A549 (cell line): Measurements from ENCODE around the gene SERINC5. TPM values are rescaled to one million over a fixed set of nuclear protein-coding genes. Genes with fewer than 3 reads are reported as not detected.

Source experiments
- ATAC-seq, 2 experiments: fragments of 200-7000 bp in 1 of 2; fragments of >200 bp in 1 of 2; cut with Nextera tagmentation in 1 of 2; cut with Tn5 transposase in 1 of 2; 3 replicates each; pipeline versions ENCODE4 v1.8.0 to v1.9.1; 2018 to 2020; ENCODE audit warnings: mild to moderate bottlenecking in 1 of 2, moderate library complexity in 1 of 2
- CTCF ChIA-PET: fragments of 300-600 bp; sonication (Branson Sonifier 250); formaldehyde crosslinking; extraction: SDS; loops from one replicate; lab custom pipeline; 2021; ENCODE audit warnings: antibody characterized with exemption, inconsistent platforms; lab: Yijun Ruan, JAX
- POLR2A ChIA-PET: fragments of 350-600 bp; formaldehyde crosslinking; extraction: SDS; loops from one replicate; lab custom pipeline; 2021; ENCODE audit warnings: antibody characterized with exemption, inconsistent platforms; lab: Yijun Ruan, JAX
- DNase-seq, 2 experiments: peaks; one replicate each; pipeline versions ENCODE4 v3.0.0 to v3.0.0-alpha.2; 2011 to 2016; ENCODE audit warnings: low read depth in 1 of 2, low spot score in 1 of 2
- FAIRE-seq: peaks from 2 replicates; lab custom pipeline; 2011; peaks lifted over from hg19 to GRCh38; lab: Jason Lieb, UNC
- H3K27ac ChIP-seq, 2 experiments: fragments of >200 bp; sonication (Bioruptor Twin); formaldehyde crosslinking; 3 replicates each; pipeline ENCODE4 v1.5.1; 2016 to 2017
- H3K4me1 ChIP-seq: fragments of >200 bp; sonication (Bioruptor Twin); formaldehyde crosslinking; 3 replicates; pipeline ENCODE4 v1.6.1; 2016
- H3K4me2 ChIP-seq: fragments of >200 bp; sonication (Bioruptor Twin); formaldehyde crosslinking; 3 replicates; pipeline ENCODE4 v1.6.1; 2016
- H3K4me3 ChIP-seq: fragments of >200 bp; sonication (Bioruptor Twin); formaldehyde crosslinking; 3 replicates; pipeline ENCODE4 v1.5.1; 2016
- H3K9me3 ChIP-seq: fragments of >200 bp; sonication (Bioruptor Twin); formaldehyde crosslinking; 3 replicates; pipeline ENCODE4 v1.6.1; 2016
- CBX2 ChIP-seq: fragments of 200-600 bp; sonication (generic); IDR thresholded peaks from 2 replicates; pipeline ENCODE4 v1.6.1; 2016; ENCODE audit warnings: low read depth, mild to moderate bottlenecking, borderline replicate concordance
- E2F6 ChIP-seq: IDR thresholded peaks from 2 replicates; pipeline ENCODE4 v1.6.1; 2012; ENCODE audit warnings: low read depth, borderline replicate concordance
- EHMT2 ChIP-seq: fragments of 200-600 bp; sonication (generic); IDR thresholded peaks from 2 replicates; pipeline ENCODE4 v1.6.1; 2016; ENCODE audit warnings: antibody characterized with exemption, low read depth, mild to moderate bottlenecking, moderate library complexity
- EP300 ChIP-seq, 2 experiments: fragments of >200 bp; sonication (Bioruptor Twin); formaldehyde crosslinking; IDR thresholded peaks; 2 replicates in 1 of 2; 3 replicates in 1 of 2; pipeline ENCODE4 v1.6.1; 2016 to 2017
- ESRRA ChIP-seq: fragments of 150-350 bp; IDR thresholded peaks from 2 replicates; pipeline ENCODE4 v1.6.1; 2014; ENCODE audit warnings: mild to moderate bottlenecking, low read length, borderline replicate concordance
- FOSB ChIP-seq: fragments of 250-450 bp; sonication (Bioruptor Pico); IDR thresholded peaks from 2 replicates; pipeline ENCODE4 v1.5.0; 2020; ENCODE audit warnings: mild to moderate bottlenecking, moderate library complexity
- FOXS1 ChIP-seq: fragments of 250-450 bp; sonication (Bioruptor Pico); IDR thresholded peaks from 2 replicates; pipeline ENCODE4 v1.5.0; 2020; ENCODE audit warnings: mild to moderate bottlenecking, moderate library complexity
- GATA3 ChIP-seq: IDR thresholded peaks from 2 replicates; pipeline ENCODE4 v1.6.1; 2012; ENCODE audit warnings: borderline replicate concordance
- HOXB13 ChIP-seq: fragments of 250-450 bp; sonication (Bioruptor Pico); IDR thresholded peaks from 2 replicates; pipeline ENCODE4 v1.5.0; 2020; ENCODE audit warnings: low read depth, mild to moderate bottlenecking, moderate library complexity
- JUN ChIP-seq, 2 experiments: fragments of >200 bp; sonication (Bioruptor Twin); formaldehyde crosslinking; IDR thresholded peaks; 2 replicates in 1 of 2; 3 replicates in 1 of 2; pipeline ENCODE4 v1.6.1; 2016 to 2017
- JUNB ChIP-seq: fragments of >200 bp; sonication (Bioruptor Twin); formaldehyde crosslinking; IDR thresholded peaks from 2 replicates; pipeline ENCODE4 v1.6.1; 2016
- MAX ChIP-seq: IDR thresholded peaks from 2 replicates; pipeline ENCODE4 v1.6.1; 2012
- NR3C1 ChIP-seq: fragments of >200 bp; sonication (Bioruptor Twin); formaldehyde crosslinking; IDR thresholded peaks from 3 replicates; pipeline ENCODE4 v1.6.1; 2017
- PBX3 ChIP-seq: IDR thresholded peaks from 2 replicates; pipeline ENCODE4 v1.6.1; 2012
- POLR2A ChIP-seq: IDR thresholded peaks from 2 replicates; pipeline ENCODE4 v1.6.1; 2012; ENCODE audit warnings: mild to moderate bottlenecking, low read length
- RAD21 ChIP-seq, 2 experiments: fragments of >200 bp in 1 of 2; sonication (Bioruptor Twin) in 1 of 2; formaldehyde crosslinking in 1 of 2; IDR thresholded peaks in 1 of 2; conservative IDR thresholded peaks in 1 of 2; 2 replicates in 1 of 2; 3 replicates in 1 of 2; pipeline ENCODE4 v1.6.1; 2012 to 2018; ENCODE audit warnings: inconsistent platforms in 1 of 2
- REST ChIP-seq: fragments of 200-600 bp; sonication (generic); IDR thresholded peaks from 2 replicates; pipeline ENCODE4 v1.6.1; 2016; ENCODE audit warnings: antibody characterized with exemption, mild to moderate bottlenecking, moderate library complexity
- RFX5 ChIP-seq: fragments of 450-650 bp; IDR thresholded peaks from 2 replicates; pipeline ENCODE4 v1.7.1; 2014; ENCODE audit warnings: antibody characterized with exemption, mild to moderate bottlenecking, moderate library complexity
- RNF2 ChIP-seq: fragments of 200-600 bp; sonication (generic); IDR thresholded peaks from 2 replicates; pipeline ENCODE4 v1.6.1; 2016; ENCODE audit warnings: low read depth, mild to moderate bottlenecking, antibody characterized with exemption, moderate library complexity, borderline replicate concordance
- SREBF2 ChIP-seq: fragments of 450-650 bp; IDR thresholded peaks from 2 replicates; pipeline ENCODE4 v1.6.1; 2014; ENCODE audit warnings: mild to moderate bottlenecking, moderate library complexity
- TP53 ChIP-seq: fragments of 250-450 bp; sonication (Bioruptor Pico); IDR thresholded peaks from 2 replicates; pipeline ENCODE4 v1.5.0; 2021; ENCODE audit warnings: mild to moderate bottlenecking, moderate library complexity
- USF2 ChIP-seq: fragments of 450-650 bp; IDR thresholded peaks from 2 replicates; pipeline ENCODE4 v1.6.1; 2014; ENCODE audit warnings: antibody characterized with exemption
- ZFP36 ChIP-seq: fragments of 450-650 bp; IDR thresholded peaks from 2 replicates; pipeline ENCODE4 v1.6.1; 2014; ENCODE audit warnings: borderline replicate concordance; ENCODE audit not compliant: partially characterized antibody
- WGBS: methylation state at CpG from one replicate; pipeline ENCODE4 v1.1.6; 2017; ENCODE audit errors: missing lambda C conversion rate; 5-methylcytosine and 5-hydroxymethylcytosine counted together
- polyA plus RNA-seq, 4 experiments: library from polyadenylated mRNA; depleted of rRNA in 3 of 4; stranded (reverse); fragments of >200 nt; fragmentation: RNase III in 1 of 4; extraction: RNeasy Plus Mini Kit Qiagen cat#74134 plus additional on column Dnase treatment in 1 of 4; gene quantifications; 2 replicates in 3 of 4; 3 replicates in 1 of 4; pipeline ENCODE4 v1.2.3, GENCODE V29; 2011 to 2017

SERINC5 gene
- polyA plus RNA-seq, 2 of the 4 experiments (the other 2 are of a cell fraction): 7.0 to 13.4 TPM

GRCh38 chr5:80283360-80283759, 27.5 kb upstream of the SERINC5 start:
- ATAC-seq: no peak
- 7% methylated on average over 1 of the region's 1 CpG for WGBS
- CTCF ChIA-PET: no interaction called here

GRCh38 chr5:80282054-80282453, 26.2 kb upstream of the SERINC5 start:
- CTCF ChIA-PET: interaction anchor here (0.9 kb wide), 1 partner anchor 199 kb away, joined by 3 read pairs; no protein-coding TSS in a partner anchor
- no peak overlapping the region for H3K4me3 ChIP-seq
- FAIRE-seq (no peak), DNase-seq (no peak), ATAC-seq (no peak)
- H3K27ac ChIP-seq: no peak overlapping the region
- H3K9me3 ChIP-seq: no peaks in the 10 kb centered on the region
- H3K4me1 ChIP-seq: no peaks in the 10 kb centered on the region
- POLR2A ChIA-PET: no interaction called here
- no peak overlapping the region for H3K4me2 ChIP-seq
- no peak for TF ChIP-seq USF2
- TF ChIP-seq JUNB: no peak
- TF ChIP-seq JUN (IDR thresholded peaks at IDR 0.05): no peak
- no peak for TF ChIP-seq E2F6
- TF ChIP-seq ESRRA: no peak
- no peak for TF ChIP-seq REST
- no peak for TF ChIP-seq HOXB13 (CRISPR knock-in tag)
- TF ChIP-seq MAX: no peak
- TF ChIP-seq RAD21 (conservative IDR thresholded peaks at IDR 0.05 in 1 of 2, IDR thresholded peaks at IDR 0.05 in 1 of 2): no peak
- no peak for TF ChIP-seq EHMT2
- no peak for TF ChIP-seq RNF2
- TF ChIP-seq GATA3: no peak
- TF ChIP-seq NR3C1: no peak
- TF ChIP-seq FOSB (CRISPR knock-in tag): no peak
- TF ChIP-seq ZFP36: no peak
- no peak for TF ChIP-seq CBX2
- 34% methylated on average over 3 of the region's 3 CpGs for WGBS

More at GRCh38 chr5:80283360-80283759, 27.5 kb upstream of the SERINC5 start:
- no peak overlapping the region for H3K4me3 ChIP-seq
- H3K4me2 ChIP-seq: no peak overlapping the region
- POLR2A ChIA-PET: no interaction called here
- TF ChIP-seq FOXS1 (no peak), REST (no peak), EP300 (IDR thresholded peaks at IDR 0.05) (no peak), RFX5 (no peak), POLR2A (no peak), PBX3 (no peak), ESRRA (no peak), SREBF2 (no peak), TP53 (CRISPR knock-in tag) (no peak)
- TF ChIP-seq, all 56 proteins: peak for 0
- Histone ChIP-seq H3K4me1 (no peaks in the 10 kb centered on the region), H3K27ac (no peak overlapping the region), H3K9me3 (no peaks in the 10 kb centered on the region)
- DNase-seq (no peak), FAIRE-seq (no peak)
